Right lobe of liver (tissue), 4 donors: ENCODE measurements around the gene TEK.

Source experiments
- CTCF ChIP-seq, 4 donors: fragments of 200-600 bp in 3 of 4; fragments of 450-650 bp in 1 of 4; IDR thresholded peaks; one replicate each; pipeline versions ENCODE4 v1.5.1 to v1.8.0; 2016 to 2022; ENCODE audit warnings: antibody characterized with exemption in 4 of 4, mild to moderate bottlenecking in 2 of 4
- POLR2A ChIP-seq: fragments of 450-650 bp; IDR thresholded peaks from one replicate; pipeline ENCODE4 v1.6.1; 2017; ENCODE audit warnings: antibody characterized with exemption, mild to moderate bottlenecking
- donor health status: DM: no; HTN: no; CAD: no.
- donor health status: DM: no; HTN: no; CAD: no.
- donor health status: DM: no; HTN: yes; CAD: no.

DNA sequence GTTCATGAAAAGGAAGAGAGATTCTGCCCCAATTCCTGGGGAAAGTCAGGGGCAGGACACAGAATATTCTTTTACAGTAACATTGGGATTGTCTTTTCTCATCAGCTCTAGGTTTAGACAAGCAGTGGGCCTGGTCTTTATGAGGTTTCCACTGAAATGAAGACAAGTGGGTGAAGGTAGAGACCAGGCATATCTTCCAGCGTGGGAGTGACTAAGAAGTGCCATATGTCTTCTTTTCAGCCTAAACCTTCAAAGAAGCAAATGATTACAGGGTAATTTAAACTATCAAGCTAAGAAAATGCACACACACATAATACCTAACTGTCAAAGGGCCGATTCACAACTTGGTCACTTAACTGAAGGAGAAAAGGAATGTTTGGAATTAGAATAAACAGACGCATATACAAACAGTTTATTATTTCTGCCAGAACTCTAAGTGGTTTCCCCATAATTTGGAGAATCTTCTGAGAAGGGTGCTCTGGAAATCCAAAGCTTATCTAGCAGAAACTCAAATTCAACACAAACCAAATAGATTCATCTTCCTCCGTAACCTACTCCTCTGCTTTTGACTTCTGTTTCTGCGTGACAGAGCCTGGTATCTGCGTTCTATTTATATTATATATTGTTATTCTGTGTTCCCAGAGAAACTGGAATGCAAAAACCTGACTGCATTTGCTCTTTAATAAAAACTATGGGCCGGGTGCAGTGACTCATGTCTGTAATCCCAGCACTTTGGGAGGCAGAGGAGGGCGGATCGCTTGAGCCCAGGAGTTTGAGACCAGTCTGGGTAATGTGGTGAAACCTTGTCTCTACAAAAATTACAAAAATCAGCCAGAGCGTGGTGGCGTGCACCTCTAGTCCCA, 22.0 kb upstream of the TEK start:
- TF ChIP-seq CTCF (IDR thresholded peaks at IDR 0.05) = no peak
- TF ChIP-seq POLR2A = no peak
